Measurements from ENCODE around the gene NPB.
A peak's percentile ranks its signal among the peaks of the same experiment; 100 is the strongest.

NPB gene

DNA sequence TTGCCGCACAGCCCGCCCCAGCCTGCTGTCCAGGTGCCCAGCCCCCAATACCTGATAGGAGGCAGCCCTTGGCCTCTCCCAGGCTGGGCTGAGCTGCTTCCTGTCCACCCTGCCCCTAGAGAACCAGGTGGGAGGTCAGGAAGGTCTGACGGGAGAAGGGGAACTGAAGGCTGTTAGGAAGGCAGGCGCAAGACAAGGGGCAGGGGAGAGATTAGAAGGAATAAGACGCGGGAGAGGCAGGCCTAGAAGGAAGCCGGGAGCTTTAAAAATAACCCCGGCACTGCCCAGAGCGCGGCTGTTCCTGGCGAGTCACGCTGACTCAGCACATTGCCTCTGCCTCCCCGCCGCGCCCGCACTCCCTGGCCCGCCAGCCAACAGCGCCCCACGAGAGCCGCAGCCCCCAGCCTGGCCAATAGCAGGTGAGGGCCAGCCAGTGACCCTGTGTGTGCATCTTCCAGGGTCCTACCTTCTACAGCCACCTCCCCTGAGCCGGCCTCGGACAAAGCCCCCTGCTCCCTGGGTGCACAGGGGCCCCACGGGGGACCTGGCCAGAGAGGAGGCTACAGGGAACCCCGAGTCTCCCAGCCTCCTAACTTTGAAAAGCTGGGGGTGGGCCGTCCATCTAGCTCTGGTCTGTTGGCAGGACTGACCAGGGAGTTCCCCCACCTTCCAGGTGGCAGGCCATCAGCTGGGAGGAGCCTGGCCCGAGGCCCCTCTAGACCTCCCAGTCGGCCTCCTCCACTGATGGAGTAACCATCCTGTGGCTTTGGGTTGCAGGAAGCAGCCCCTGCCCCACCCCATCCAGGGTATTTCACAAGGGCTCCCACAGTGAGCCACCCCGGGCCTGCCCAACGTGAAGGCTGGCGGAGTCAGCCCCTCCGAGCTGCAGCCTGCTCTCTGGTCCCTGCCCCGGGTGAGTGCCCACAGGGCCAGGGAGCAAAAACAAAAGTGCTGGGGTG lies 21.5 kb downstream of the NPB start:
- 16% methylated on average over 32 of the region's 32 CpGs for WGBS

DNA sequence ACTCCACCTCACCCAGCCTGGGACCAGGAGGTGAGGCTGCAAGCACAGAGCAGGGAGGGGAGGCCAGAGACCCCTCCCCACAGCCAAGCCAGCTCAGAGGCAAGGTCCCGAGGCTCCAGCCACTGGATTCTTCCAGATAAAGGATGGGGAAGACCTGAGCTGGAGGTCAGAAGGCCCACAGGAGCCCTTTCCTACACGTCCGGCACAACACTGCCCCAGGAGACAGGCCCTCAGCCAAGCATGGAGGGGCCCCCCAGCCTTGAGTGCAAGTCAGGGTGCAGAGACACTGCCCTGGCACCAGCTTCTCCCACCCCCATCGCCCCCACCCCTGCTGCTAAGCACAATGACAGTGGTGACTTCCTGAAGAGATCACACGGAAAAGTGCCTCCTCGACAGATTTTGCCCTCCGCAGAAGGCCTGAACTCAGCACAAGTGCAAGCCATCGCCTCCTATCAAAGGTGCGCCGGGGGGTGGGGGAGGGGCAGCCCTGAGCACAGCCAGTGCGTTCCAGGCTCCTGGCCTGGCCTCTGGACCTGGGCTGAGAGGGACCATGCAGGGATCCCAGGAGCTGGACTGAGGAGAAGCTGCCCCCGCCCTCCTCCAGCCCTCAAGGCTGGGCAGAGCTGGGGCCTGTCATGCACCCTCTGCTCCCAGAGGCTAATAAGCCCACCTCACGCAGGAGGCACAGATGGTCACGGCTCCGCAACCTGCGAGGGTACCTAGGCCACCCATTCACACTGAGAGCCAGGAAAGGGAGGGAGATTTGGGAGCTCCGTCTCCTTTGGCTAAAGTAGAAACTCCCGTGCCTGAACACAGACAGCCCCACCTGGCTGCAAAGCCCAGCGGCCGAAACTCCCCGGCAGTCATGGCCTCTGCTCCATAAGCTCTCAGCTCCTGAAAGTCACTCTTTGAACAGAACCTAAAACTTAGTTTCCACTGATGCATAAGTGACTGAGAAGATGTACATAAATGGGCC lies 22.8 kb downstream of the NPB start:
- Histone ChIP-seq H2AK5ac (ENCODE audit: low read length, severe bottlenecking) (peak overlapping the region; percentile 50), H3K18ac (ENCODE audit: low read depth in 1 of 2, low read length in 2 of 2) (peak overlapping the region in 1 of 2 experiments; percentile 41), H3K36me3 (ENCODE audit: control insufficient read depth in 1 of 2, insufficient read depth in 2 of 2, low read depth in 1 of 2, low read length in 2 of 2) (peaks cover 30 to 36% of the 10 kb centered on the region in 2 experiments), H3K14ac (ENCODE audit: low read length in 2 of 2) (peak overlapping the region in 1 of 2 experiments; percentile 85), H2BK12ac (ENCODE audit: low read length in 2 of 2) (peak overlapping the region in 1 of 2 experiments; percentile 73), H3K4ac (ENCODE audit: low read depth in 1 of 2, low read length in 2 of 2) (no peak overlapping the region), H3K27me3 (ENCODE audit: control insufficient read depth in 1 of 2, insufficient read depth in 1 of 2, low read length in 2 of 2) (no peaks in the 10 kb centered on the region), H2BK5ac (ENCODE audit: low read depth, low read length, poor library complexity, severe bottlenecking) (no peak overlapping the region), H3K9me3 (ENCODE audit: control insufficient read depth, low read length) (no peaks in the 10 kb centered on the region), H4K91ac (ENCODE audit: low read length) (peak overlapping the region; percentile 72), H3K4me1 (ENCODE audit: control insufficient read depth, insufficient read depth, low read depth, low read length) (peaks cover 72% of the 10 kb centered on the region), H4K8ac (ENCODE audit: low read length) (no peak overlapping the region), H2BK15ac (ENCODE audit: low read depth, poor library complexity, severe bottlenecking) (no peak overlapping the region), H3K9ac (ENCODE audit: low read length) (peak overlapping the region; percentile 75), H2AFZ (ENCODE audit: low read depth, low read length) (no peak overlapping the region), H3K4me3 (ENCODE audit: insufficient read depth in 1 of 2, low read depth in 1 of 2, low read length in 2 of 2) (no peak overlapping the region), H3K27ac (ENCODE audit: low read length, poor library complexity, severe bottlenecking) (peak overlapping the region; percentile 17), H3K4me2 (ENCODE audit: low read length, poor library complexity, severe bottlenecking) (peak overlapping the region; percentile 20), H3K23ac (ENCODE audit: low read length in 2 of 2) (peak overlapping the region in 1 of 2 experiments; percentile 94), H2BK120ac (ENCODE audit: low read depth, low read length) (no peak overlapping the region), H3K79me1 (replicated peaks; ENCODE audit: low read length, poor library complexity, severe bottlenecking) (peaks cover 10% of the 10 kb centered on the region)
- WGBS, result 54% methylated on average over 19 of the region's 21 CpGs
- DNase-seq, result no peak

More for the DNA sequence above, 21.5 kb downstream of the NPB start:
- peak; percentile 90 for DNase-seq
- peaks cover 8% of the 10 kb centered on the region for H3K79me1 ChIP-seq (replicated peaks; ENCODE audit: low read length, poor library complexity, severe bottlenecking)
- peak overlapping the region; percentile 83 to 88 for H3K4ac ChIP-seq (ENCODE audit: low read depth in 1 of 2, low read length in 2 of 2)
- H3K18ac ChIP-seq (ENCODE audit: low read depth in 1 of 2, low read length in 2 of 2), result peak overlapping the region; percentile 69 to 89
- no peaks in the 10 kb centered on the region for H3K27me3 ChIP-seq (ENCODE audit: control insufficient read depth in 1 of 2, insufficient read depth in 1 of 2, low read length in 2 of 2)
- H2BK5ac ChIP-seq (ENCODE audit: low read depth, low read length, poor library complexity, severe bottlenecking), result peak overlapping the region; percentile 35
- H4K8ac ChIP-seq (ENCODE audit: low read length), result peak overlapping the region; percentile 77
- peak overlapping the region; percentile 58 for H4K91ac ChIP-seq (ENCODE audit: low read length)
- H3K9ac ChIP-seq (ENCODE audit: low read length), result peak overlapping the region; percentile 75
- peak overlapping the region; percentile 71 for H3K4me2 ChIP-seq (ENCODE audit: low read length, poor library complexity, severe bottlenecking)
- H2BK15ac ChIP-seq (ENCODE audit: low read depth, poor library complexity, severe bottlenecking), result peak overlapping the region; percentile 31
- no peak overlapping the region for H2AFZ ChIP-seq (ENCODE audit: low read depth, low read length)
- peaks cover 60% of the 10 kb centered on the region for H3K4me1 ChIP-seq (ENCODE audit: control insufficient read depth, insufficient read depth, low read depth, low read length)
- H3K14ac ChIP-seq (ENCODE audit: low read length in 2 of 2), result peak overlapping the region in 1 of 2 experiments; percentile 27
- no peaks in the 10 kb centered on the region for H3K9me3 ChIP-seq (ENCODE audit: control insufficient read depth, low read length)
- H2AK5ac ChIP-seq (ENCODE audit: low read length, severe bottlenecking), result peak overlapping the region; percentile 34
- peak overlapping the region; percentile 11 to 70 for H3K4me3 ChIP-seq (ENCODE audit: insufficient read depth in 1 of 2, low read depth in 1 of 2, low read length in 2 of 2)
- peak overlapping the region; percentile 51 for H2BK120ac ChIP-seq (ENCODE audit: low read depth, low read length)
- H3K36me3 ChIP-seq (ENCODE audit: control insufficient read depth in 1 of 2, insufficient read depth in 2 of 2, low read depth in 1 of 2, low read length in 2 of 2), result peaks cover 42 to 45% of the 10 kb centered on the region in 2 experiments
- peak overlapping the region; percentile 32 to 37 for H2BK12ac ChIP-seq (ENCODE audit: low read length in 2 of 2)
- peak overlapping the region in 1 of 2 experiments; percentile 81 for H3K23ac ChIP-seq (ENCODE audit: low read length in 2 of 2)
- H3K27ac ChIP-seq (ENCODE audit: low read length, poor library complexity, severe bottlenecking), result peak overlapping the region; percentile 82

DNA sequence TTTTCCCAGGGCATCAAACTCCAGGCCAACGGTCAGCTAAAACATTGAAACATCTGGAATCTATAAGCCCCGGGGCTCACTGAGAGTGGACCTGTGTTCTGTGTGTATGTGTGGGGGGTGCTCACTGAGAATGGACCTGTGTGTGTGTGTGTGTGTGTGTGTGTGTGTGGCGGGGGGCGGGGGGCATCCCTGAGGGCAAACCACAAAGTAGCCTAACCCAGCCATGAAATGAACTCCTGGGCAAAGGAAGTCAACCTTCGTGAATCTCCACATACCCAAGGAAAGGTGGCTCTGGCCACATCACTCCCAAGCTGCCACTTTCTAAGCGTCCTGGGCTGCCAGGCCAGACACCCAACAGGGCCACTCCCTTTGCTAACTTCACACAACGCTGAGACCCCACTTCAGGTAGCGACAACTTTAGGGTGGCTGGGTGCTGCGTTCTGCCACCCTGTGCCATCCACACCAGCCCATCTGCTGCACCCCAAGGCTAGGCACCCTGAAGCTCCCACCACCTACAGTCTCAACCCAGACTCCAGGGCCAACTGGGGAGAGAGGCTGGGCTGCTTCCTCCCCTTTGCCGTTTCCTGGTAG lies 23.9 kb downstream of the NPB start:
- peak overlapping the region; percentile 96 for H3K9ac ChIP-seq (ENCODE audit: low read length)
- peak overlapping the region; percentile 37 to 54 for H3K4ac ChIP-seq (ENCODE audit: low read depth in 1 of 2, low read length in 2 of 2)
- no peak overlapping the region for H2BK120ac ChIP-seq (ENCODE audit: low read depth, low read length)
- H3K23ac ChIP-seq (ENCODE audit: low read length in 2 of 2), result peak overlapping the region in 1 of 2 experiments; percentile 78
- H2AFZ ChIP-seq (ENCODE audit: low read depth, low read length), result no peak overlapping the region
- DNase-seq, result no peak
- H3K79me1 ChIP-seq (replicated peaks; ENCODE audit: low read length, poor library complexity, severe bottlenecking), result peaks cover 6% of the 10 kb centered on the region
- peak overlapping the region; percentile 50 for H2BK5ac ChIP-seq (ENCODE audit: low read depth, low read length, poor library complexity, severe bottlenecking)
- H2AK5ac ChIP-seq (ENCODE audit: low read length, severe bottlenecking), result peak overlapping the region; percentile 64
- peak overlapping the region; percentile 5 for H4K8ac ChIP-seq (ENCODE audit: low read length)
- H3K36me3 ChIP-seq (ENCODE audit: control insufficient read depth in 1 of 2, insufficient read depth in 2 of 2, low read depth in 1 of 2, low read length in 2 of 2), result peaks cover 20 to 29% of the 10 kb centered on the region in 2 experiments
- peak overlapping the region; percentile 34 to 45 for H2BK12ac ChIP-seq (ENCODE audit: low read length in 2 of 2)
- peak overlapping the region; percentile 91 for H3K27ac ChIP-seq (ENCODE audit: low read length, poor library complexity, severe bottlenecking)
- H3K9me3 ChIP-seq (ENCODE audit: control insufficient read depth, low read length), result no peaks in the 10 kb centered on the region
- peak overlapping the region in 1 of 2 experiments; percentile 96 for H3K14ac ChIP-seq (ENCODE audit: low read length in 2 of 2)
- WGBS, result 54% methylated on average over 8 of the region's 10 CpGs
- peak overlapping the region; percentile 88 for H3K4me2 ChIP-seq (ENCODE audit: low read length, poor library complexity, severe bottlenecking)
- peaks cover 72% of the 10 kb centered on the region for H3K4me1 ChIP-seq (ENCODE audit: control insufficient read depth, insufficient read depth, low read depth, low read length)
- H4K91ac ChIP-seq (ENCODE audit: low read length), result peak overlapping the region; percentile 19
- H3K27me3 ChIP-seq (ENCODE audit: control insufficient read depth in 1 of 2, insufficient read depth in 1 of 2, low read length in 2 of 2), result peaks cover 0 to 2% of the 10 kb centered on the region in 2 experiments
- H2BK15ac ChIP-seq (ENCODE audit: low read depth, poor library complexity, severe bottlenecking), result no peak overlapping the region
- H3K18ac ChIP-seq (ENCODE audit: low read depth in 1 of 2, low read length in 2 of 2), result peak overlapping the region; percentile 69 to 89
- H3K4me3 ChIP-seq (ENCODE audit: insufficient read depth in 1 of 2, low read depth in 1 of 2, low read length in 2 of 2), result peak overlapping the region; percentile 85 to 88

Data from mesenchymal stem cell (in vitro differentiated cells and primary cell).